ENCODE results near the gene UBE2V1.

DNA sequence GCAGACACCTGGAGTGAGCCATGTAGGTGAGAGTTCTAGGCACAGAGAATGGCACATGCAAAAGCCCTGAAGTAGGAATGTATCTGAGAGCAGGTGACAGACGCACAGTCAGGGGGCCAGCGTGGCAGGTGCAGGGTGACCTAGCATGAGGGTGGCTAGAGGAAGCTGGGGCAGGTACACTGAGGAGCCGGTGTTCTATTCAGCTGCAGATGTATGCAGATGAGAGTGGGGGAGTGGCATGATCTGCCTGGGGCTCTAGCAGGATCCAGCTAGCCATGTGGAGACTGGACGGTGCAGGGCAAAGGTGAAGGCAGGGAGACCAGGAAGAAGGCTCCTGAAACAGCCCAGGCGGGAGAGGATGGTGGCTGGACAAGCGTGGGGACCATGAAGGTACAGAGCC, 29.9 kb upstream of the UBE2V1 start:
- TF ChIP-seq, protein P1, sequence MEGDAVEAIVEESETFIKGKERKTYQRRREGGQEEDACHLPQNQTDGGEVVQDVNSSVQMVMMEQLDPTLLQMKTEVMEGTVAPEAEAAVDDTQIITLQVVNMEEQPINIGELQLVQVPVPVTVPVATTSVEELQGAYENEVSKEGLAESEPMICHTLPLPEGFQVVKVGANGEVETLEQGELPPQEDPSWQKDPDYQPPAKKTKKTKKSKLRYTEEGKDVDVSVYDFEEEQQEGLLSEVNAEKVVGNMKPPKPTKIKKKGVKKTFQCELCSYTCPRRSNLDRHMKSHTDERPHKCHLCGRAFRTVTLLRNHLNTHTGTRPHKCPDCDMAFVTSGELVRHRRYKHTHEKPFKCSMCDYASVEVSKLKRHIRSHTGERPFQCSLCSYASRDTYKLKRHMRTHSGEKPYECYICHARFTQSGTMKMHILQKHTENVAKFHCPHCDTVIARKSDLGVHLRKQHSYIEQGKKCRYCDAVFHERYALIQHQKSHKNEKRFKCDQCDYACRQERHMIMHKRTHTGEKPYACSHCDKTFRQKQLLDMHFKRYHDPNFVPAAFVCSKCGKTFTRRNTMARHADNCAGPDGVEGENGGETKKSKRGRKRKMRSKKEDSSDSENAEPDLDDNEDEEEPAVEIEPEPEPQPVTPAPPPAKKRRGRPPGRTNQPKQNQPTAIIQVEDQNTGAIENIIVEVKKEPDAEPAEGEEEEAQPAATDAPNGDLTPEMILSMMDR (conservative IDR thresholded peaks at IDR 0.05; ENCODE audit: low read length), result no peak
- TF ChIP-seq EZH2phosphoT487 (IDR thresholded peaks at IDR 0.05; ENCODE audit: borderline replicate concordance, low read depth, low read length), result no peak
